Mesenchymal stem cell (in vitro differentiated cells and primary cell): ENCODE measurements around the gene INSYN2B.
A peak's percentile ranks its signal among the peaks of the same experiment; 100 is the strongest.

ENCODE experiments used
- DNase-seq: peaks from one replicate; pipeline ENCODE4 v3.0.0-alpha.2; 2013
- H2AFZ ChIP-seq: one replicate; pipeline ENCODE4 v1.6.1; 2013; ENCODE audit warnings: low read depth, mild to moderate bottlenecking, control low read depth, inconsistent platforms, low read length, moderate library complexity
- H2AK5ac ChIP-seq: 2 replicates; pipeline ENCODE4 v1.6.1; 2013; ENCODE audit warnings: low read length, moderate library complexity, mild to moderate bottlenecking, inconsistent platforms; ENCODE audit not compliant: severe bottlenecking
- H2BK120ac ChIP-seq: one replicate; pipeline ENCODE4 v1.6.1; 2013; ENCODE audit warnings: low read depth, mild to moderate bottlenecking, inconsistent platforms, low read length, moderate library complexity
- H2BK12ac ChIP-seq, 2 experiments: one replicate each; pipeline ENCODE4 v1.6.1; 2013; ENCODE audit warnings: inconsistent platforms in 2 of 2, low read length in 2 of 2, mild to moderate bottlenecking in 2 of 2, moderate library complexity in 2 of 2, control low read depth in 1 of 2
- H2BK15ac ChIP-seq: one replicate; pipeline ENCODE4 v1.6.1; 2013; ENCODE audit warnings: mild to moderate bottlenecking, low read depth, inconsistent platforms; ENCODE audit not compliant: poor library complexity, severe bottlenecking
- H2BK5ac ChIP-seq: 2 replicates; pipeline ENCODE4 v1.6.1; 2013; ENCODE audit warnings: low read depth, mild to moderate bottlenecking, low read length, control low read depth, inconsistent platforms; ENCODE audit not compliant: poor library complexity, severe bottlenecking
- H3K14ac ChIP-seq, 2 experiments: one replicate each; pipeline ENCODE4 v1.6.1; 2013; ENCODE audit warnings: inconsistent platforms in 2 of 2, low read length in 2 of 2, control low read depth in 1 of 2, mild to moderate bottlenecking in 1 of 2, moderate library complexity in 1 of 2
- H3K18ac ChIP-seq, 2 experiments: one replicate each; pipeline ENCODE4 v1.6.1; 2013; ENCODE audit warnings: inconsistent platforms in 2 of 2, low read length in 2 of 2, control low read depth in 1 of 2, low read depth in 1 of 2, mild to moderate bottlenecking in 1 of 2
- H3K23ac ChIP-seq, 2 experiments: one replicate each; pipeline ENCODE4 v1.6.1; 2013; ENCODE audit warnings: inconsistent platforms in 2 of 2, low read length in 2 of 2, mild to moderate bottlenecking in 2 of 2, moderate library complexity in 2 of 2, control low read depth in 1 of 2
- H3K27ac ChIP-seq: 2 replicates; pipeline ENCODE4 v1.5.1; 2013; ENCODE audit warnings: mild to moderate bottlenecking, moderate library complexity, low read length, control low read depth, inconsistent platforms; ENCODE audit not compliant: poor library complexity, severe bottlenecking
- H3K27me3 ChIP-seq, 2 experiments: 2 replicates each; pipeline versions ENCODE4 v1.6.1 to v1.7.0; 2013; ENCODE audit warnings: low read length in 2 of 2, mild to moderate bottlenecking in 2 of 2, moderate library complexity in 2 of 2, control low read depth in 1 of 2, inconsistent platforms in 1 of 2; ENCODE audit not compliant: control insufficient read depth in 1 of 2, insufficient read depth in 1 of 2
- H3K36me3 ChIP-seq, 2 experiments: 2 replicates each; pipeline versions ENCODE4 v1.6.1 to v1.7.0; 2013; ENCODE audit warnings: low read length in 2 of 2, control low read depth in 1 of 2, inconsistent platforms in 1 of 2, low read depth in 1 of 2, mild to moderate bottlenecking in 1 of 2; ENCODE audit not compliant: insufficient read depth in 2 of 2, control insufficient read depth in 1 of 2
- H3K4ac ChIP-seq, 2 experiments: one replicate each; pipeline ENCODE4 v1.6.1; 2013; ENCODE audit warnings: inconsistent platforms in 2 of 2, low read length in 2 of 2, mild to moderate bottlenecking in 2 of 2, moderate library complexity in 2 of 2, control low read depth in 1 of 2, low read depth in 1 of 2
- H3K4me1 ChIP-seq: 2 replicates; pipeline ENCODE4 v1.6.1; 2013; ENCODE audit warnings: low read depth, low read length, control low read depth; ENCODE audit not compliant: control insufficient read depth, insufficient read depth
- H3K4me2 ChIP-seq: 2 replicates; pipeline ENCODE4 v1.6.1; 2013; ENCODE audit warnings: low read length, mild to moderate bottlenecking, inconsistent platforms; ENCODE audit not compliant: poor library complexity, severe bottlenecking
- H3K4me3 ChIP-seq, 2 experiments: 2 replicates each; pipeline versions ENCODE4 v1.5.1 to v1.7.0; 2013; ENCODE audit warnings: low read length in 2 of 2, mild to moderate bottlenecking in 2 of 2, control low read depth in 1 of 2, low read depth in 1 of 2; ENCODE audit not compliant: insufficient read depth in 1 of 2
- H3K79me1 ChIP-seq: replicated peaks from 2 replicates; pipeline ENCODE4 v1.6.1; 2013; ENCODE audit warnings: mild to moderate bottlenecking, control low read depth, low read length, inconsistent platforms; ENCODE audit not compliant: poor library complexity, severe bottlenecking
- H3K9ac ChIP-seq: 2 replicates; pipeline ENCODE4 v1.7.0; 2013; ENCODE audit warnings: mild to moderate bottlenecking, low read length, moderate library complexity
- H3K9me3 ChIP-seq: 2 replicates; pipeline ENCODE4 v1.7.0; 2013; ENCODE audit warnings: mild to moderate bottlenecking, low read length; ENCODE audit not compliant: control insufficient read depth
- H4K8ac ChIP-seq: one replicate; pipeline ENCODE4 v1.6.1; 2013; ENCODE audit warnings: inconsistent platforms, mild to moderate bottlenecking, low read length, moderate library complexity
- H4K91ac ChIP-seq: one replicate; pipeline ENCODE4 v1.6.1; 2013; ENCODE audit warnings: mild to moderate bottlenecking, low read length, inconsistent platforms
- WGBS: methylation state at CpG from one replicate; pipeline ENCODE4 v1.1.7; 2013; ENCODE audit warnings: mixed read lengths; 5-methylcytosine and 5-hydroxymethylcytosine counted together

Gene INSYN2B

GRCh38 chr5:169934990-169935389 is 45.3 kb downstream of the INSYN2B start:
- peak; percentile 49 for DNase-seq
- no peak overlapping the region for H2AK5ac ChIP-seq
- 74% methylated on average over 7 of the region's 7 CpGs for WGBS

GRCh38 chr5:169933616-169934015 is 46.7 kb downstream of the INSYN2B start:
- no peak overlapping the region for H3K14ac ChIP-seq
- H3K27me3 ChIP-seq = no peaks in the 10 kb centered on the region
- H3K18ac ChIP-seq = no peak overlapping the region
- H3K9me3 ChIP-seq = no peaks in the 10 kb centered on the region
- no peak overlapping the region for H2BK5ac ChIP-seq
- no peak overlapping the region for H2BK12ac ChIP-seq
- 96% methylated on average over 7 of the region's 7 CpGs for WGBS
- H2BK120ac ChIP-seq = no peak overlapping the region
- peaks cover 2% of the 10 kb centered on the region for H3K79me1 ChIP-seq
- H4K91ac ChIP-seq = no peak overlapping the region
- DNase-seq = no peak
- no peak overlapping the region for H4K8ac ChIP-seq
- H3K4ac ChIP-seq = no peak overlapping the region
- peaks cover 0 to 31% of the 10 kb centered on the region in 2 experiments for H3K36me3 ChIP-seq
- no peak overlapping the region for H3K4me3 ChIP-seq
- H2AFZ ChIP-seq = no peak overlapping the region
- no peak overlapping the region for H2AK5ac ChIP-seq
- no peak overlapping the region for H3K9ac ChIP-seq
- no peak overlapping the region for H2BK15ac ChIP-seq
- no peak overlapping the region for H3K27ac ChIP-seq
- no peak overlapping the region for H3K4me2 ChIP-seq
- H3K4me1 ChIP-seq = no peaks in the 10 kb centered on the region
- no peak overlapping the region for H3K23ac ChIP-seq

More at GRCh38 chr5:169934990-169935389, 45.3 kb downstream of the INSYN2B start:
- Histone ChIP-seq H2BK12ac (peak overlapping the region in 1 of 2 experiments; percentile 32), H3K36me3 (peaks cover 0 to 23% of the 10 kb centered on the region in 2 experiments), H3K4me3 (no peak overlapping the region), H3K18ac (no peak overlapping the region), H4K8ac (peak overlapping the region; percentile 48), H2AFZ (no peak overlapping the region), H2BK5ac (no peak overlapping the region), H3K27me3 (no peaks in the 10 kb centered on the region), H4K91ac (no peak overlapping the region), H3K4ac (no peak overlapping the region), H3K14ac (no peak overlapping the region), H3K9me3 (no peaks in the 10 kb centered on the region), H2BK120ac (no peak overlapping the region), H3K27ac (no peak overlapping the region), H3K9ac (no peak overlapping the region), H3K79me1 (peaks cover 2% of the 10 kb centered on the region), H3K4me2 (no peak overlapping the region), H2BK15ac (no peak overlapping the region), H3K4me1 (peaks cover 2% of the 10 kb centered on the region), H3K23ac (no peak overlapping the region)

GRCh38 chr5:169933127-169933526 is 47.2 kb downstream of the INSYN2B start:
- Histone ChIP-seq H2AK5ac (no peak overlapping the region), H3K79me1 (peaks cover 4% of the 10 kb centered on the region), H2BK12ac (no peak overlapping the region), H3K9ac (no peak overlapping the region), H3K14ac (no peak overlapping the region), H3K4me3 (no peak overlapping the region), H3K27me3 (no peaks in the 10 kb centered on the region), H3K9me3 (no peaks in the 10 kb centered on the region), H2AFZ (no peak overlapping the region), H3K36me3 (peaks cover 2 to 35% of the 10 kb centered on the region in 2 experiments), H2BK120ac (no peak overlapping the region), H3K18ac (no peak overlapping the region), H3K27ac (no peak overlapping the region), H3K23ac (no peak overlapping the region), H2BK5ac (no peak overlapping the region), H3K4me2 (no peak overlapping the region), H4K91ac (no peak overlapping the region), H2BK15ac (no peak overlapping the region), H3K4ac (no peak overlapping the region), H4K8ac (no peak overlapping the region), H3K4me1 (peaks cover 3% of the 10 kb centered on the region)
- no peak for DNase-seq
- WGBS = 100% methylated on average over 1 of the region's 1 CpG

GRCh38 chr5:169923988-169924387 is 56.3 kb downstream of the INSYN2B start:
- Histone ChIP-seq H2BK120ac (no peak overlapping the region), H3K9me3 (no peaks in the 10 kb centered on the region), H2BK15ac (no peak overlapping the region), H3K4me3 (no peak overlapping the region), H3K27me3 (no peaks in the 10 kb centered on the region), H3K27ac (no peak overlapping the region), H3K4ac (no peak overlapping the region), H3K4me2 (no peak overlapping the region), H3K36me3 (peaks cover 3 to 18% of the 10 kb centered on the region in 2 experiments), H4K8ac (no peak overlapping the region), H4K91ac (no peak overlapping the region), H2AFZ (no peak overlapping the region), H2AK5ac (no peak overlapping the region), H3K79me1 (peaks cover 7% of the 10 kb centered on the region), H3K23ac (no peak overlapping the region), H3K9ac (no peak overlapping the region), H3K18ac (no peak overlapping the region), H2BK12ac (no peak overlapping the region), H3K4me1 (peaks cover 6% of the 10 kb centered on the region), H2BK5ac (no peak overlapping the region), H3K14ac (no peak overlapping the region)
- 83% methylated on average over 1 of the region's 1 CpG for WGBS
- DNase-seq = no peak
